Sigmoid colon (tissue), 7 donors: ENCODE data around the gene MAML3. TPM values are rescaled to one million over a fixed set of nuclear protein-coding genes. Genes with fewer than 3 reads are reported as not detected.

Source experiments
- DNase-seq: peaks from one replicate; pipeline ENCODE4 v3.0.0-alpha.2; 2019
- H3K27ac ChIP-seq, 4 donors: fragments of 200-600 bp; sonication (generic); one replicate each; pipeline ENCODE4 v1.5.1; 2016 to 2019; ENCODE audit warnings: mild to moderate bottlenecking in 1 of 4
- H3K27me3 ChIP-seq, 3 donors: fragments of 200-600 bp; sonication (generic); one replicate each; pipeline ENCODE4 v1.5.1; 2019; ENCODE audit warnings: mild to moderate bottlenecking in 1 of 3
- H3K36me3 ChIP-seq, 4 donors: fragments of 200-600 bp; sonication (generic); one replicate each; pipeline ENCODE4 v1.5.1; 2016 to 2019
- H3K4me1 ChIP-seq, 4 donors: fragments of 200-600 bp; sonication (generic); one replicate each; pipeline ENCODE4 v1.5.1; 2017 to 2019
- H3K4me3 ChIP-seq, 4 donors: fragments of 200-600 bp; sonication (generic); one replicate each; pipeline ENCODE4 v1.5.1; 2017 to 2019; ENCODE audit warnings: mild to moderate bottlenecking in 2 of 4, moderate library complexity in 1 of 4
- H3K9me3 ChIP-seq, 4 donors: fragments of 200-600 bp in 3 of 4; sonication (generic) in 3 of 4; one replicate each; pipeline versions ENCODE4 v1.5.1 to v1.6.1; 2013 to 2019
- EP300 ChIP-seq, 4 donors: sonication (generic); formaldehyde crosslinking; IDR thresholded peaks; one replicate each; pipeline ENCODE4 v1.6.1; 2017; ENCODE audit warnings: antibody characterized with exemption in 4 of 4
- POLR2A ChIP-seq, 2 donors: fragments of 450-650 bp; IDR thresholded peaks; one replicate each; pipeline ENCODE4 v1.6.1; 2016; ENCODE audit warnings: antibody characterized with exemption in 2 of 2, mild to moderate bottlenecking in 2 of 2, moderate library complexity in 2 of 2
- POLR2AphosphoS5 ChIP-seq, 4 donors: sonication (generic); formaldehyde crosslinking; IDR thresholded peaks; one replicate each; pipeline ENCODE4 v1.6.1; 2017; ENCODE audit warnings: antibody characterized with exemption in 4 of 4
- whole genome bisulfite sequencing, 2 donors: extraction: QIAGEN DNeasy Blood & Tissue Kit; methylation state at CpG; one replicate each; pipeline ENCODE4 v1.1.7; 2013; 5-methylcytosine and 5-hydroxymethylcytosine counted together
- intact Hi-C: fragments of 100-400 bp; cut with DNase I; formaldehyde crosslinking; loops from one replicate; pipeline ENCODE4 v1.15.1; 2023
- polyA plus RNA-seq, 3 donors: library from polyadenylated mRNA; stranded (reverse); fragments of 200-250 nt; gene quantifications; one replicate each; pipeline ENCODE4 v1.2.3, GENCODE V29; 2013
- total RNA-seq, 4 donors: library from RNA; depleted of rRNA; stranded (reverse); fragments of >200 nt; gene quantifications; one replicate each; pipeline ENCODE4 v1.1.0, GENCODE V29; 2016
- TF ChIP-seq, protein P1 (sequence below), 4 experiments: fragments of 450-650 bp in 3 of 4; fragments of 200-600 bp in 1 of 4; IDR thresholded peaks; one replicate each; pipeline ENCODE4 v1.5.1; 2016 to 2019; ENCODE audit warnings: antibody characterized with exemption in 4 of 4, mild to moderate bottlenecking in 3 of 4, moderate library complexity in 2 of 4
- donor health status: healthy with polysubstance abuse.
- donor health status: Bipolar disorder and iron deficiency.
- donor health status: healthy.

MAML3 gene
- total and polyA plus RNA-seq, 7 donors = 3.5 to 16.3 (median 5.4) TPM

- TF ChIP-seq, protein P1, sequence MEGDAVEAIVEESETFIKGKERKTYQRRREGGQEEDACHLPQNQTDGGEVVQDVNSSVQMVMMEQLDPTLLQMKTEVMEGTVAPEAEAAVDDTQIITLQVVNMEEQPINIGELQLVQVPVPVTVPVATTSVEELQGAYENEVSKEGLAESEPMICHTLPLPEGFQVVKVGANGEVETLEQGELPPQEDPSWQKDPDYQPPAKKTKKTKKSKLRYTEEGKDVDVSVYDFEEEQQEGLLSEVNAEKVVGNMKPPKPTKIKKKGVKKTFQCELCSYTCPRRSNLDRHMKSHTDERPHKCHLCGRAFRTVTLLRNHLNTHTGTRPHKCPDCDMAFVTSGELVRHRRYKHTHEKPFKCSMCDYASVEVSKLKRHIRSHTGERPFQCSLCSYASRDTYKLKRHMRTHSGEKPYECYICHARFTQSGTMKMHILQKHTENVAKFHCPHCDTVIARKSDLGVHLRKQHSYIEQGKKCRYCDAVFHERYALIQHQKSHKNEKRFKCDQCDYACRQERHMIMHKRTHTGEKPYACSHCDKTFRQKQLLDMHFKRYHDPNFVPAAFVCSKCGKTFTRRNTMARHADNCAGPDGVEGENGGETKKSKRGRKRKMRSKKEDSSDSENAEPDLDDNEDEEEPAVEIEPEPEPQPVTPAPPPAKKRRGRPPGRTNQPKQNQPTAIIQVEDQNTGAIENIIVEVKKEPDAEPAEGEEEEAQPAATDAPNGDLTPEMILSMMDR (IDR thresholded peaks at IDR 0.05) = no peak
- TF ChIP-seq EP300 (IDR thresholded peaks at IDR 0.05) (no peak), POLR2AphosphoS5 (IDR thresholded peaks at IDR 0.05) (no peak), POLR2A (IDR thresholded peaks at IDR 0.05) (no peak)
- no peaks in the 10 kb centered on the region for H3K27me3 ChIP-seq
- peaks cover 0 to 33% (median 14%) of the 10 kb centered on the region in 4 donors for H3K4me1 ChIP-seq
- no peak overlapping the region for H3K4me3 ChIP-seq
- no peaks in the 10 kb centered on the region for H3K9me3 ChIP-seq
- intact Hi-C loops = no loop called here
- H3K27ac ChIP-seq = no peak overlapping the region
- DNase-seq = no peak
- no peaks in the 10 kb centered on the region for H3K36me3 ChIP-seq
- 72 to 80% methylated on average over 6 of the region's 6 CpGs for WGBS, 2 donors
Observed at GRCh38 chr4:139961344-139961946, 192.5 kb downstream of the MAML3 start.

GRCh38 chr4:139959396-139959795, 194.6 kb downstream of the MAML3 start:
- H3K27me3 ChIP-seq = no peaks in the 10 kb centered on the region
- no peaks in the 10 kb centered on the region for H3K9me3 ChIP-seq
- DNase-seq = no peak
- H3K36me3 ChIP-seq = no peaks in the 10 kb centered on the region
- TF ChIP-seq, protein P1 (IDR thresholded peaks at IDR 0.05) = no peak
- TF ChIP-seq POLR2A (IDR thresholded peaks at IDR 0.05) (no peak), EP300 (IDR thresholded peaks at IDR 0.05) (no peak), POLR2AphosphoS5 (IDR thresholded peaks at IDR 0.05) (no peak)
- H3K4me1 ChIP-seq = peaks cover 0 to 21% (median 3%) of the 10 kb centered on the region in 4 donors
- intact Hi-C loops = no loop called here
- no peak overlapping the region for H3K4me3 ChIP-seq
- H3K27ac ChIP-seq = no peak overlapping the region
- 96 to 98% methylated on average over 4 of the region's 4 CpGs for WGBS, 2 donors

- H3K36me3 ChIP-seq = no peaks in the 10 kb centered on the region
- no peaks in the 10 kb centered on the region for H3K9me3 ChIP-seq
- H3K4me3 ChIP-seq = no peak overlapping the region
- H3K27ac ChIP-seq = no peak overlapping the region
- TF ChIP-seq, protein P1 (IDR thresholded peaks at IDR 0.05) = no peak
- TF ChIP-seq POLR2AphosphoS5 (IDR thresholded peaks at IDR 0.05) (no peak), EP300 (IDR thresholded peaks at IDR 0.05) (no peak), POLR2A (IDR thresholded peaks at IDR 0.05) (no peak)
- intact Hi-C loops = no loop called here
- no peaks in the 10 kb centered on the region for H3K27me3 ChIP-seq
- WGBS, 2 donors = 58 to 59% methylated on average over 3 of the region's 3 CpGs
- DNase-seq = no peak
- H3K4me1 ChIP-seq = peaks cover 0 to 19% (median 3%) of the 10 kb centered on the region in 4 donors
Observed at GRCh38 chr4:139958739-139959098, 195.3 kb downstream of the MAML3 start.

DNA sequence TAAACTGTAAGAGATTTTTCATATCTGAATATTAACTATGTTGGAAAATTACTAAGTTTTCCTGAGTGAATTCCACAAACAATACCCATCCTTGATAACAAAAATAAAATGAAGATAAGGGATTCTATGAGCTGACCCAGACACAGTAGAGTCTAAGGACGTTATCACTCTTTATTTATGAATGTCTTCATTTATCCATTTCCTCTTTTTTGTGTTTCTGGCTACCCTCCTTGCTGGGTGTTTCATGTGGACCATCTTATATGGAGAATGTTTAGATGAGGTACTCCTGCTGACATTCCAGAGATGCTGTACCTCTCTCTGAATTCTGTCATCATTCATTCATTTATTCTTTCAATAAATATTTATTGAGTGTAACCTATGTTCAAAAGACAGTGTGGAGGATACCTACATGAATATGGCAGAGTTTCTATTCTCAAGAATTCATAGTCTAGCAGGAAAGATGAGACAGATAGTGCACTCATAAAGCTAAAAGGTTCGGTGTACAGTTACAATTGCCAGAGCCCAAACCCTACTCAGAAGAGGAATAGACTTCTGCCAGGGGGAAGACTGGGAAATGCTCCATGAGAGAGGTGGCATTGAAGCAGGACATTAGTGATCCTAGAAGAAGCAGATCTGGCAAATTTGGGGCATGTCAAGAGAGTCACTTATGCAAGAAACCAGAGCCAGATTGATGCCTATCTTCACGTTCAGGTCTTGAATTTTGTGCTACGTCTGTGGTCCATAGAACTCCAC, 195.8 kb downstream of the MAML3 start:
- 79 to 86% methylated on average over 4 of the region's 4 CpGs for WGBS, 2 donors
- peaks cover 0 to 19% (median 3%) of the 10 kb centered on the region in 4 donors for H3K4me1 ChIP-seq
- H3K4me3 ChIP-seq = no peak overlapping the region
- H3K9me3 ChIP-seq = no peaks in the 10 kb centered on the region
- H3K27me3 ChIP-seq = no peaks in the 10 kb centered on the region
- no peaks in the 10 kb centered on the region for H3K36me3 ChIP-seq
- TF ChIP-seq EP300 (IDR thresholded peaks at IDR 0.05) (no peak), POLR2AphosphoS5 (IDR thresholded peaks at IDR 0.05) (no peak), POLR2A (IDR thresholded peaks at IDR 0.05) (no peak)
- TF ChIP-seq, protein P1 (IDR thresholded peaks at IDR 0.05) = no peak
- DNase-seq = no peak
- intact Hi-C loops = no loop called here
- no peak overlapping the region for H3K27ac ChIP-seq
